Globus pallidus (tissue), 1 donor: ENCODE results near the gene SCNN1B.
"Not testable (repeated sequence)": the region's sequence is repeated elsewhere in the genome, so short reads cannot be mapped to it uniquely, and the experiment has no call there.

Experiments
- DNase-seq: peaks from one replicate; pipeline ENCODE4 v3.0.0-alpha.2; 2015; ENCODE audit warnings: low spot score

The SCNN1B gene

GRCh38 chr16:23302045-23302956, at the start of gene SCNN1B:
Gene SCNN1B, plus strand, starts transcription at chr16:23302302. Its CDS starts 46,298 bp downstream, at chr16:23348600.
- DNase-seq, result no peak

GRCh38 chr16:23252310-23252709, 49.8 kb upstream of the SCNN1B start:
- DNase-seq, result no peak

GRCh38 chr16:23253650-23254049, 48.5 kb upstream of the SCNN1B start:
- not testable (repeated sequence) for DNase-seq

- DNase-seq, result no peak
These were observed 47.8 kb upstream of the SCNN1B start for GRCh38 chr16:23254338-23254737.

- DNase-seq, result no peak
These were observed 47.1 kb upstream of the SCNN1B start for GRCh38 chr16:23255000-23255399.

GRCh38 chr16:23256440-23256839, 45.7 kb upstream of the SCNN1B start:
- DNase-seq, result no peak

- DNase-seq, result no peak
These were observed 44.4 kb upstream of the SCNN1B start for GRCh38 chr16:23257682-23258081.

GRCh38 chr16:23258919-23259237, 43.2 kb upstream of the SCNN1B start:
- no peak for DNase-seq

GRCh38 chr16:23267647-23268046, 34.5 kb upstream of the SCNN1B start:
- no peak for DNase-seq

- DNase-seq, result no peak
These were observed 33.5 kb upstream of the SCNN1B start for GRCh38 chr16:23268561-23268960.

- DNase-seq, result no peak
These were observed 32.7 kb upstream of the SCNN1B start for GRCh38 chr16:23269248-23269953.

- DNase-seq, result no peak
These were observed 31.4 kb upstream of the SCNN1B start for GRCh38 chr16:23270654-23271053.

GRCh38 chr16:23274968-23275367, 27.1 kb upstream of the SCNN1B start:
- DNase-seq, result no peak

- peak; percentile 16 for DNase-seq
These were observed 25.3 kb upstream of the SCNN1B start for GRCh38 chr16:23276821-23277220.

- no peak for DNase-seq
These were observed 24.1 kb upstream of the SCNN1B start for GRCh38 chr16:23278031-23278430.

GRCh38 chr16:23279721-23280153, 22.4 kb upstream of the SCNN1B start:
- peak; percentile 84 for DNase-seq

GRCh38 chr16:23280483-23280967, 21.6 kb upstream of the SCNN1B start:
- no peak for DNase-seq

- no peak for DNase-seq
These were observed 19.5 kb upstream of the SCNN1B start for GRCh38 chr16:23282568-23282967.

- no peak for DNase-seq
These were observed 18.5 kb upstream of the SCNN1B start for GRCh38 chr16:23283571-23283970.

GRCh38 chr16:23284584-23284983, 17.5 kb upstream of the SCNN1B start:
- DNase-seq, result no peak

- DNase-seq, result no peak
These were observed 16.0 kb upstream of the SCNN1B start for GRCh38 chr16:23286131-23286532.

- no peak for DNase-seq
These were observed 13.9 kb upstream of the SCNN1B start for GRCh38 chr16:23288209-23288608.
